A549 (cell line): ENCODE results near the gene ACBD5. TPM values are rescaled to one million over a fixed set of nuclear protein-coding genes. Genes with fewer than 3 reads are reported as not detected.
A peak's percentile ranks its signal among the peaks of the same experiment; 100 is the strongest.

Experiments used
- ATAC-seq, 2 experiments: fragments of 200-7000 bp in 1 of 2; fragments of >200 bp in 1 of 2; cut with Nextera tagmentation in 1 of 2; cut with Tn5 transposase in 1 of 2; 3 replicates each; pipeline versions ENCODE4 v1.8.0 to v1.9.1; 2018 to 2020; ENCODE audit warnings: mild to moderate bottlenecking in 1 of 2, moderate library complexity in 1 of 2
- CTCF ChIA-PET: fragments of 300-600 bp; sonication (Branson Sonifier 250); formaldehyde crosslinking; extraction: SDS; loops from one replicate; lab custom pipeline; 2021; ENCODE audit warnings: antibody characterized with exemption, inconsistent platforms; lab: Yijun Ruan, JAX
- POLR2A ChIA-PET: fragments of 350-600 bp; formaldehyde crosslinking; extraction: SDS; loops from one replicate; lab custom pipeline; 2021; ENCODE audit warnings: antibody characterized with exemption, inconsistent platforms; lab: Yijun Ruan, JAX
- DNase-seq, 2 experiments: peaks; one replicate each; pipeline versions ENCODE4 v3.0.0 to v3.0.0-alpha.2; 2011 to 2016; ENCODE audit warnings: low read depth in 1 of 2, low spot score in 1 of 2
- FAIRE-seq: peaks from 2 replicates; lab custom pipeline; 2011; peaks lifted over from hg19 to GRCh38; lab: Jason Lieb, UNC
- H3K27ac ChIP-seq, 2 experiments: fragments of >200 bp; sonication (Bioruptor Twin); formaldehyde crosslinking; 3 replicates each; pipeline ENCODE4 v1.5.1; 2016 to 2017
- H3K4me1 ChIP-seq: fragments of >200 bp; sonication (Bioruptor Twin); formaldehyde crosslinking; 3 replicates; pipeline ENCODE4 v1.6.1; 2016
- H3K4me2 ChIP-seq: fragments of >200 bp; sonication (Bioruptor Twin); formaldehyde crosslinking; 3 replicates; pipeline ENCODE4 v1.6.1; 2016
- H3K4me3 ChIP-seq: fragments of >200 bp; sonication (Bioruptor Twin); formaldehyde crosslinking; 3 replicates; pipeline ENCODE4 v1.5.1; 2016
- H3K9me3 ChIP-seq: fragments of >200 bp; sonication (Bioruptor Twin); formaldehyde crosslinking; 3 replicates; pipeline ENCODE4 v1.6.1; 2016
- CHD2 ChIP-seq: fragments of 150-350 bp; IDR thresholded peaks from 2 replicates; pipeline ENCODE4 v1.6.1; 2014; ENCODE audit warnings: low read length; ENCODE audit not compliant: partially characterized antibody
- CHD4 ChIP-seq: fragments of 200-600 bp; sonication (generic); IDR thresholded peaks from 2 replicates; pipeline ENCODE4 v1.6.1; 2016; ENCODE audit warnings: antibody characterized with exemption, mild to moderate bottlenecking, borderline replicate concordance
- EHF ChIP-seq: fragments of 250-450 bp; sonication (Bioruptor Pico); IDR thresholded peaks from 2 replicates; pipeline ENCODE4 v1.5.0; 2020; ENCODE audit warnings: mild to moderate bottlenecking
- FOSB ChIP-seq: fragments of 250-450 bp; sonication (Bioruptor Pico); IDR thresholded peaks from 2 replicates; pipeline ENCODE4 v1.5.0; 2020; ENCODE audit warnings: mild to moderate bottlenecking, moderate library complexity
- HOXB13 ChIP-seq: fragments of 250-450 bp; sonication (Bioruptor Pico); IDR thresholded peaks from 2 replicates; pipeline ENCODE4 v1.5.0; 2020; ENCODE audit warnings: low read depth, mild to moderate bottlenecking, moderate library complexity
- HOXB5 ChIP-seq: fragments of 250-450 bp; sonication (Bioruptor Pico); IDR thresholded peaks from 2 replicates; pipeline ENCODE4 v1.5.0; 2020; ENCODE audit warnings: mild to moderate bottlenecking, moderate library complexity
- JUN ChIP-seq, 2 experiments: fragments of >200 bp; sonication (Bioruptor Twin); formaldehyde crosslinking; IDR thresholded peaks; 2 replicates in 1 of 2; 3 replicates in 1 of 2; pipeline ENCODE4 v1.6.1; 2016 to 2017
- KDM1A ChIP-seq: fragments of 200-600 bp; sonication (generic); IDR thresholded peaks from 2 replicates; pipeline ENCODE4 v1.6.1; 2016; ENCODE audit warnings: low read depth, mild to moderate bottlenecking
- KDM5A ChIP-seq: fragments of 200-600 bp; sonication (generic); IDR thresholded peaks from 2 replicates; pipeline ENCODE4 v1.6.1; 2016; ENCODE audit warnings: antibody characterized with exemption, mild to moderate bottlenecking
- MAFK ChIP-seq: fragments of 450-650 bp; IDR thresholded peaks from 2 replicates; pipeline ENCODE4 v1.6.1; 2014; ENCODE audit not compliant: partially characterized antibody
- MAZ ChIP-seq: fragments of 150-350 bp; IDR thresholded peaks from 2 replicates; pipeline ENCODE4 v1.6.1; 2014; ENCODE audit warnings: antibody characterized with exemption, low read depth, low read length, borderline replicate concordance
- NPAS2 ChIP-seq: fragments of 250-450 bp; sonication (Bioruptor Pico); IDR thresholded peaks from 2 replicates; pipeline ENCODE4 v1.8.0; 2022; ENCODE audit warnings: mild to moderate bottlenecking, moderate library complexity, borderline replicate concordance
- PHF8 ChIP-seq: fragments of 200-600 bp; sonication (generic); IDR thresholded peaks from 2 replicates; pipeline ENCODE4 v1.6.1; 2016; ENCODE audit warnings: low read depth, mild to moderate bottlenecking, antibody characterized with exemption, moderate library complexity, borderline replicate concordance
- POLR2A ChIP-seq: IDR thresholded peaks from 2 replicates; pipeline ENCODE4 v1.6.1; 2012; ENCODE audit warnings: mild to moderate bottlenecking, low read length
- RARB ChIP-seq: fragments of 250-450 bp; sonication (Bioruptor Pico); IDR thresholded peaks from 2 replicates; pipeline ENCODE4 v1.8.0; 2021; ENCODE audit warnings: mild to moderate bottlenecking, moderate library complexity
- WGBS: methylation state at CpG from one replicate; pipeline ENCODE4 v1.1.6; 2017; ENCODE audit errors: missing lambda C conversion rate; 5-methylcytosine and 5-hydroxymethylcytosine counted together
- polyA plus RNA-seq, 4 experiments: library from polyadenylated mRNA; depleted of rRNA in 3 of 4; stranded (reverse); fragments of >200 nt; fragmentation: RNase III in 1 of 4; extraction: RNeasy Plus Mini Kit Qiagen cat#74134 plus additional on column Dnase treatment in 1 of 4; gene quantifications; 2 replicates in 3 of 4; 3 replicates in 1 of 4; pipeline ENCODE4 v1.2.3, GENCODE V29; 2011 to 2017
- TF ChIP-seq, protein P1 (sequence below): fragments of 250-450 bp; sonication (Bioruptor Pico); IDR thresholded peaks from 2 replicates; pipeline ENCODE4 v1.5.0; 2021; ENCODE audit warnings: mild to moderate bottlenecking, moderate library complexity, borderline replicate concordance
- TF ChIP-seq, protein P2 (sequence below): fragments of 450-650 bp; IDR thresholded peaks from 2 replicates; pipeline ENCODE4 v1.6.1; 2014; ENCODE audit warnings: antibody characterized with exemption
- TF ChIP-seq, protein P3 (sequence below): IDR thresholded peaks from 2 replicates; pipeline ENCODE4 v1.6.1; 2012
- TF ChIP-seq, protein P4 (sequence below): IDR thresholded peaks from 2 replicates; pipeline ENCODE4 v1.6.1; 2012
- TF ChIP-seq, protein P5 (sequence below): fragments of >200 bp; sonication (Bioruptor Twin); formaldehyde crosslinking; IDR thresholded peaks from 3 replicates; pipeline ENCODE4 v1.5.1; 2016

ACBD5 gene
- polyA plus RNA-seq, 2 of the 4 experiments (the other 2 are of a cell fraction), result 35.9 to 55.8 TPM

DNA sequence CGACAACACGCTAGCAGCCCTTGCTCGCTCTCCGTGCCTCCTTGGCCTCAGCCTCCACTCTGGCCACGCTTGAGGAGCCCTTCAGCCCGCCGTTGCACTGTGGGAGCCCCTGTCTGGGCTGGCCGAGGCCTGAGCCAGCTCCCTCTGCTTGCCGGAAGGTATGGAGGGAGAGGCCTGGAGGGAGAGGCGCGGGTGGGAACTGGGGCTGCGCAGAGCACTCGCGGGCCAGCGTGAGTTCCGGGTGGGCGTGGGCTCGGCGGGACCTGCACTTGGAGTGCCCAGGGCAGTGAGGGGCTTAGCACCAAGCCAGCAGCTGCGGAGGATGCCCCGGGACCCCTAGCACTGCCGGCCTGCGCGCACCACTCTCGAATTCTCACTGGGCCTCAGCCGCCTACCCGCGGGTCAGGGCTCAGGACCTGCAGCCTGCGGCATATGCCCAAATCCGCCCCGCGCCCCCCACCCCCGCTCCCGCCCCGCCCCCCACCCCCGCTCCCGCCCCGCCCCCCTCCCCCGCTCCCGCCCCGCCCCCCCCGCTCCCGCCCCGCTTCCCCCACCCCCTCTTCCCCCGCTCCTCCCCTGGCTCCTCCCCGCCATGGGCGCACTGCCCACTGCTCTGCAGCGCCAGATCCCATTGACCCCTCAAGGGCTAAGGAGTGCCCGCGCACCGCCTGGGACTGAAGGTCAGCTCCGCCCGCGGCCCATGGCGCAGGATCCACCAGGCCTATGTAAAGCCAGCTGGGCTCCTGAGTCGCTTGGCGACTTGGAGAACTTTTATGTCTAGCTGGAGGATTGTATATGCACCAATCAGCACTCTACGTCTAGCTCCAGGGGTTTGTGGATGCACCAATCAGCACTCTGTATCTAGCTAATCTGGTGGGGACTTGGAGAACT, 15.9 kb upstream of the ACBD5 start (continued):
- TF ChIP-seq, protein P1, sequence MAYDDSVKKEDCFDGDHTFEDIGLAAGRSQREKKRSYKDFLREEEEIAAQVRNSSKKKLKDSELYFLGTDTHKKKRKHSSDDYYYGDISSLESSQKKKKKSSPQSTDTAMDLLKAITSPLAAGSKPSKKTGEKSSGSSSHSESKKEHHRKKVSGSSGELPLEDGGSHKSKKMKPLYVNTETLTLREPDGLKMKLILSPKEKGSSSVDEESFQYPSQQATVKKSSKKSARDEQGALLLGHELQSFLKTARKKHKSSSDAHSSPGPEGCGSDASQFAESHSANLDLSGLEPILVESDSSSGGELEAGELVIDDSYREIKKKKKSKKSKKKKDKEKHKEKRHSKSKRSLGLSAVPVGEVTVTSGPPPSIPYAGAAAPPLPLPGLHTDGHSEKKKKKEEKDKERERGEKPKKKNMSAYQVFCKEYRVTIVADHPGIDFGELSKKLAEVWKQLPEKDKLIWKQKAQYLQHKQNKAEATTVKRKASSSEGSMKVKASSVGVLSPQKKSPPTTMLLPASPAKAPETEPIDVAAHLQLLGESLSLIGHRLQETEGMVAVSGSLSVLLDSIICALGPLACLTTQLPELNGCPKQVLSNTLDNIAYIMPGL (CRISPR knock-in tag), result no peak
- no peak for TF ChIP-seq RARB (CRISPR knock-in tag)

DNA sequence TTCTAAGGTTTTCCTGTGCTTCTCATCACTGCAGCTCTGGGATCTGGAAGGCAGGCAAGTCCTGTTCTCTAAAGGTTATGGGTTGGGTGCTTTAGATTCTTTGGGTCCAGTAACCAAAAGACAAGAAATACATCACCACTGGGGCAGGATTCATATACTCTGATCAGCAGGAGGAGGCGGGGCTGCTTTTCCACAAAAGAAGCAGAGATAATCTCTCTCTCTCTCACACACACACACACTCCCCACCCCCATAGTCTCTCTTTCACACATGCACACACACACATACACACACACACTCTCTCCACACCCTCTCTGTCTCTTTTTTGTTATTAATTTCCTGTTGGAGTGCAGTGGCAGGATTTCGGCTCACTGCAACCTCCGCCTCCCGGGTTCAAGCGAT, 13.0 kb upstream of the ACBD5 start:
- no peaks in the 10 kb centered on the region for H3K4me1 ChIP-seq
- H3K4me2 ChIP-seq, result peak overlapping the region; percentile 64; the same call in 2 of the 3 replicates
- peak overlapping the region in 1 of 2 experiments; percentile 91; a peak in 1 of 6 replicates for H3K27ac ChIP-seq
- DNase-seq, result no peak
- TF ChIP-seq, protein P2, sequence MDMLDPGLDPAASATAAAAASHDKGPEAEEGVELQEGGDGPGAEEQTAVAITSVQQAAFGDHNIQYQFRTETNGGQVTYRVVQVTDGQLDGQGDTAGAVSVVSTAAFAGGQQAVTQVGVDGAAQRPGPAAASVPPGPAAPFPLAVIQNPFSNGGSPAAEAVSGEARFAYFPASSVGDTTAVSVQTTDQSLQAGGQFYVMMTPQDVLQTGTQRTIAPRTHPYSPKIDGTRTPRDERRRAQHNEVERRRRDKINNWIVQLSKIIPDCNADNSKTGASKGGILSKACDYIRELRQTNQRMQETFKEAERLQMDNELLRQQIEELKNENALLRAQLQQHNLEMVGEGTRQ, result no peak
- TF ChIP-seq KDM1A, result no peak
- TF ChIP-seq FOSB (CRISPR knock-in tag), result no peak
- no peak for TF ChIP-seq MAFK
- TF ChIP-seq, protein P1 (CRISPR knock-in tag), result no peak
- no peak for TF ChIP-seq MAZ
- TF ChIP-seq EHF (CRISPR knock-in tag), result no peak
- TF ChIP-seq KDM5A, result no peak
- TF ChIP-seq CHD2, result no peak
- TF ChIP-seq HOXB13 (CRISPR knock-in tag), result no peak
- WGBS, result 95% methylated on average over 5 of the region's 5 CpGs
- FAIRE-seq, result no peak
- no peak overlapping the region for H3K4me3 ChIP-seq
- ATAC-seq, result no peak
- CTCF ChIA-PET, result no interaction called here
- H3K9me3 ChIP-seq, result no peaks in the 10 kb centered on the region
- POLR2A ChIA-PET, result interaction anchor here (1.8 to 2.0 kb wide), 2 partner anchors 11 to 100 kb away, joined by 9 to 14 read pairs; partner anchors contain the start of gene YME1L1

DNA sequence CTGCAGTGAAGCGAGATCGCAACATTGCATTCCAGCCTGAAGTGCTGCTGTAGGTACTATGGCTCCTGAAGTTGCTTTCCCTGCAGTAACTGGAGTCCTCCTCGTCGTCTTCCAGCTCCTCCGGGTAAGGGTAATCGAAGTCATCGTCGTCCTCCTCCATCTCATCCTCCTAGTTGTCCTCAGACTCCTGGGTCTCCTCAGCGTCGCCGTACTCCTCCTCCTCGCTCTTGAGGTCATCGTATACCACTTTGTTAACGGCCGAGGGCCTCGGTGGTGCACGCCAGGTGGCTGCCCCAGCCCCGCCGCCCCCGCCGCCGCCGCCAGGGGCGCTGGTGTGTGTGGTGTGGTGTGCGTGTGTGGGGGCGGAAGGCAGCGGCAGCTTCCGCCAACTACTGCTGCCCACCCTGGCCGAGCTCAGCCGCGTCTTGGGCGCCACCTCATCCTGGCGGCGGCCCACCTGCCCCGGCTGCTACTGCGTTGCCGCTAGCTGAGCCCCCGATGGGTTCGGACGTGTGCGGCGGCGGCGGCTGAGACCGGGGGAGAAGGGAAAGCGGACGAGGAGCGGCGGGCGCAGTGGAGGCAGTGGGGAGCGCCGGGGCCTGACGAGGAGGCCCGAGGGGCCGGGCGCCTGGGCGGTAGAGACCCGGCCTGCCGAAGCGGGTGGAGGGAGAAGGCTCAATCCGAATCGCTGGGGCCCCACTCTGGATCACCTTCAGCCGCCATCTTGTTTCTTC, 11.8 kb upstream of the ACBD5 start:
- H3K9me3 ChIP-seq, result no peaks in the 10 kb centered on the region
- CTCF ChIA-PET, result interaction anchor here (0.6 to 3.3 kb wide), 4 partner anchors 9 to 107 kb away, joined by 3 to 11 read pairs (median 6); no protein-coding TSS in a partner anchor
- TF ChIP-seq JUN (IDR thresholded peaks at IDR 0.05) (peak in 1 of 2 experiments; percentile 51; a peak in 3 of 5 replicates), POLR2A (peak; percentile 56; the same call in 1 of the 2 replicates), NPAS2 (CRISPR knock-in tag) (no peak), CHD4 (no peak), HOXB5 (CRISPR knock-in tag) (no peak), PHF8 (peak; percentile 69; the same call in 1 of the 2 replicates)
- TF ChIP-seq, protein P3, sequence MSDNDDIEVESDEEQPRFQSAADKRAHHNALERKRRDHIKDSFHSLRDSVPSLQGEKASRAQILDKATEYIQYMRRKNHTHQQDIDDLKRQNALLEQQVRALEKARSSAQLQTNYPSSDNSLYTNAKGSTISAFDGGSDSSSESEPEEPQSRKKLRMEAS, result peak; percentile 46; the same call in 1 of the 2 replicates
- TF ChIP-seq, protein P4, sequence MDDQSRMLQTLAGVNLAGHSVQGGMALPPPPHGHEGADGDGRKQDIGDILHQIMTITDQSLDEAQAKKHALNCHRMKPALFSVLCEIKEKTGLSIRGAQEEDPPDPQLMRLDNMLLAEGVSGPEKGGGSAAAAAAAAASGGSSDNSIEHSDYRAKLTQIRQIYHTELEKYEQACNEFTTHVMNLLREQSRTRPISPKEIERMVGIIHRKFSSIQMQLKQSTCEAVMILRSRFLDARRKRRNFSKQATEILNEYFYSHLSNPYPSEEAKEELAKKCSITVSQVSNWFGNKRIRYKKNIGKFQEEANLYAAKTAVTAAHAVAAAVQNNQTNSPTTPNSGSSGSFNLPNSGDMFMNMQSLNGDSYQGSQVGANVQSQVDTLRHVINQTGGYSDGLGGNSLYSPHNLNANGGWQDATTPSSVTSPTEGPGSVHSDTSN, result no peak
- TF ChIP-seq, protein P5, sequence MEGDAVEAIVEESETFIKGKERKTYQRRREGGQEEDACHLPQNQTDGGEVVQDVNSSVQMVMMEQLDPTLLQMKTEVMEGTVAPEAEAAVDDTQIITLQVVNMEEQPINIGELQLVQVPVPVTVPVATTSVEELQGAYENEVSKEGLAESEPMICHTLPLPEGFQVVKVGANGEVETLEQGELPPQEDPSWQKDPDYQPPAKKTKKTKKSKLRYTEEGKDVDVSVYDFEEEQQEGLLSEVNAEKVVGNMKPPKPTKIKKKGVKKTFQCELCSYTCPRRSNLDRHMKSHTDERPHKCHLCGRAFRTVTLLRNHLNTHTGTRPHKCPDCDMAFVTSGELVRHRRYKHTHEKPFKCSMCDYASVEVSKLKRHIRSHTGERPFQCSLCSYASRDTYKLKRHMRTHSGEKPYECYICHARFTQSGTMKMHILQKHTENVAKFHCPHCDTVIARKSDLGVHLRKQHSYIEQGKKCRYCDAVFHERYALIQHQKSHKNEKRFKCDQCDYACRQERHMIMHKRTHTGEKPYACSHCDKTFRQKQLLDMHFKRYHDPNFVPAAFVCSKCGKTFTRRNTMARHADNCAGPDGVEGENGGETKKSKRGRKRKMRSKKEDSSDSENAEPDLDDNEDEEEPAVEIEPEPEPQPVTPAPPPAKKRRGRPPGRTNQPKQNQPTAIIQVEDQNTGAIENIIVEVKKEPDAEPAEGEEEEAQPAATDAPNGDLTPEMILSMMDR, result peak; percentile 48
- 67% methylated on average over 48 of the region's 63 CpGs for WGBS
- DNase-seq (peak; percentile 36 to 65), ATAC-seq (peak; percentile 98), FAIRE-seq (no peak)
- peak overlapping the region; percentile 64 for H3K4me2 ChIP-seq
- no peaks in the 10 kb centered on the region for H3K4me1 ChIP-seq
- peak overlapping the region; percentile 87 to 91 for H3K27ac ChIP-seq
- POLR2A ChIA-PET, result interaction anchor here (0.6 to 2.0 kb wide), 3 partner anchors 10 to 98 kb away, joined by 3 to 14 read pairs (median 9); partner anchors contain the start of gene YME1L1
- H3K4me3 ChIP-seq, result peak overlapping the region; percentile 56
